GM20000 (cell line): Measurements from ENCODE around the gene CHD5.

Source experiments
- DNase-seq: peaks from one replicate; pipeline ENCODE4 v3.0.0; 2012; ENCODE audit warnings: low spot score
- TF ChIP-seq, protein P1 (sequence below): IDR thresholded peaks from 2 replicates; pipeline ENCODE4 v1.5.1; 2012; ENCODE audit warnings: mild to moderate bottlenecking, control low read depth; ENCODE audit errors: extremely low read depth, missing control alignments

The CHD5 gene

DNA sequence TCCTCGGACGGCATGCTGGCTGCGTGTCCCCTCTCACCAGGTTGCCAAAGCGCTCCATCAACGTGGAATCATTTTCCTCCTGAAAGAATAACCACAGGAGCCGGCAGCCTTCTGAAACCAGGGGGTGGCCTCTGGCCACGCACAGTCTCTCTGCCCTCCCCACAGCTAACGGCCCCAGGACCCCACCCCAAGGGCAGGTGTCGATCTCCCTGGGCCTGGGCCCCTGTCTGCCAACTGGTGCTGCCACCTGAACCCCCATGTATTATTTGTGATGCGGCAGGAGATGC is 88.4 kb downstream of the CHD5 start:
- TF ChIP-seq, protein P1, sequence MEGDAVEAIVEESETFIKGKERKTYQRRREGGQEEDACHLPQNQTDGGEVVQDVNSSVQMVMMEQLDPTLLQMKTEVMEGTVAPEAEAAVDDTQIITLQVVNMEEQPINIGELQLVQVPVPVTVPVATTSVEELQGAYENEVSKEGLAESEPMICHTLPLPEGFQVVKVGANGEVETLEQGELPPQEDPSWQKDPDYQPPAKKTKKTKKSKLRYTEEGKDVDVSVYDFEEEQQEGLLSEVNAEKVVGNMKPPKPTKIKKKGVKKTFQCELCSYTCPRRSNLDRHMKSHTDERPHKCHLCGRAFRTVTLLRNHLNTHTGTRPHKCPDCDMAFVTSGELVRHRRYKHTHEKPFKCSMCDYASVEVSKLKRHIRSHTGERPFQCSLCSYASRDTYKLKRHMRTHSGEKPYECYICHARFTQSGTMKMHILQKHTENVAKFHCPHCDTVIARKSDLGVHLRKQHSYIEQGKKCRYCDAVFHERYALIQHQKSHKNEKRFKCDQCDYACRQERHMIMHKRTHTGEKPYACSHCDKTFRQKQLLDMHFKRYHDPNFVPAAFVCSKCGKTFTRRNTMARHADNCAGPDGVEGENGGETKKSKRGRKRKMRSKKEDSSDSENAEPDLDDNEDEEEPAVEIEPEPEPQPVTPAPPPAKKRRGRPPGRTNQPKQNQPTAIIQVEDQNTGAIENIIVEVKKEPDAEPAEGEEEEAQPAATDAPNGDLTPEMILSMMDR = no peak

DNA sequence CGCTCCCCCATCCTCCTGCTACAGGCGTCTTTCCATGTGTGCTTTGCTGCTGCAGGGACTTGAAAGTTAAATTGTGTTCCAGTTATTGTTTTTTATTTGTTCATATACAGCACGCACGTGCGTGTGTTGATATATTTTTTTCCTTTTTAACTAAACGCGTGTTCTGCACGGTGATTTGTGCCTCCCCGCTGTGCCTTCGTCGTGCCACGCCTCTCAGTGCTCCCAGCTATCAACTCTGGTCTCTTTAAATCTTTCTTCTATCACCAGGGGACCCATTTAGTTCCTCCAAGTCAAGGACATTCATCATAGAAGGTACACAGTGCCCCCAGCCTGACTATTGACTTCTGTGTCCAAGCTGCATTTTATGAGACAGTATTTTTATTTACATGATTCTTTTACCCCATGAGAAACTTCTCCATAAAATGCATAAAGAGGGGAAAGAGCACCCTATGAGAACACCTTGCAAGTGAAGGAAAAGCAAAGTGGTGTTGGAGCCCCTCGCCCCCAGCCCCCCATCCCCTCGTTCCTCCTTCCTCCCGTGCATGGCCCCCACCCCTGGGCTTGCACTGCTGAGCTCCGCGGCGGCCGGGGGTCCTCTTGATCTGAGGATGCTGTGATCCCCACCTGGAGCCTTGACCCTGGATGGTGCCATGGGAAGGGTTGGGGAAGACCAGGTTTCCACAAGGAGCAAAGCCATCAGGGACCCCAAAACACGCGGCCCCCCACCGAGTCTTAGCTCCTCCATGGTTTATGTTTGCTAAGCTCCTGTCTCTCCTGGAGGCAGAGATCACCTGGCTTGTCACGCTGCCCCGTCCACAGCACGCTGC is 88.9 kb downstream of the CHD5 start:
- no peak for DNase-seq
- TF ChIP-seq, protein P1 = no peak

More for the DNA sequence above, 88.4 kb downstream of the CHD5 start:
- DNase-seq = no peak

DNA sequence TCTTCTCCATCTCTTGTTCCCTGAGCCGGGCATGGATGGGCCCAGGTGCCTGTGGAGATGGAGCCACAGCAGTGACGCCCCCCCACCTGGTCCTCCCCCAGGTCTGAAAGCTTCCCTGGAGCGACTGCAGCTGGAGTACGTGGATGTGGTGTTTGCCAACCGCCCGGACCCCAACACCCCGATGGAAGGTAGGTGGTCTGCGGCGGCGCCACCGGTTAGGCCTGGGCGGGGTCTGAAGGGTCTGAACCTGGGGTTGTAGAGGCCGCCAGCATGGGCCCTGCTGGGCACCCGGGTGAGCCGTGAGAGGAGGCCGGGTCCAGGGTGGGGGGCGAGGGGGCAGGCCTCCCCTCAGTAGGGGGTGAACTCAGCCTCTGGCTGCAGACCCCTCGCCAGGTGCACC is 89.8 kb downstream of the CHD5 start:
- TF ChIP-seq, protein P1 = no peak
- DNase-seq = no peak

DNA sequence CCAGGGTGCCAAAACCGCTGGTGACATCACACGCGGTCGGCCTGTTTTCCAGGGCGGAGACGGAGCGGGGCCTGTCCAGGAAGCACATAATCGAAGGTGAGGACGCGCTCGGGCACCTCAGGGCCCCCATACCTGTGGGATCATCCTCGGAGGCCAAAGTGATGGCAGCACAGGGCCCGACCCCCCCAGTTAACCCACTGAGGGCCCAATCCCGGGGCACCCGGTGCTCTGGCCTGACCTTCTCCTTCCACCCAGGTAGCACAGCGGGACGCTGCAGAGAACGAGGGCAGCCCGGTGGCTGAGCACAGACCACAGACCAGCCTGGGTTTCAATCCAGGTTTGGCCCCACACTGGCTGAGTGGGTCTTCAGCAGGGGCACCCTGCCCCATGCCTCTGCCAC is 91.2 kb downstream of the CHD5 start:
- TF ChIP-seq, protein P1 = no peak
- no peak for DNase-seq

DNA sequence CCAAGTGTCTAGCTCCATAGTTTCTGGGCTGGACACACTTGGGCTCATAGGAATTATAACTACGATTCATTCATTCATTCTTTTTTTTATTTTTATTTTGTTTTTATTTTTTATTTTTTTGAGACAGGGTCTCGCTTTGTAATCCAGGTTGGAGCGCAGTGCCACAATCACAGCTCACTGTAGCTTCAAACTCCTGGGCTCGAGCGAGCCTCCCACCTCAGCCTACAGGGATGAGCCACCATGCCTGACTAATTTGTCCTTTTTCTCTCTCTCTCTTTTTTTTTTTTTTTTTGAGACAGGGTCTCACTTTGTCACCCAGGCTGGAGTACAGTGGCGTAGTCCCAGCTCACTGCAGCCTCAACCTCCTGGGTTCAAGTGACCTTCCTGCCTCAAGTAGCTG is 92.2 kb downstream of the CHD5 start:
- TF ChIP-seq, protein P1 = no peak
- DNase-seq = no peak

DNA sequence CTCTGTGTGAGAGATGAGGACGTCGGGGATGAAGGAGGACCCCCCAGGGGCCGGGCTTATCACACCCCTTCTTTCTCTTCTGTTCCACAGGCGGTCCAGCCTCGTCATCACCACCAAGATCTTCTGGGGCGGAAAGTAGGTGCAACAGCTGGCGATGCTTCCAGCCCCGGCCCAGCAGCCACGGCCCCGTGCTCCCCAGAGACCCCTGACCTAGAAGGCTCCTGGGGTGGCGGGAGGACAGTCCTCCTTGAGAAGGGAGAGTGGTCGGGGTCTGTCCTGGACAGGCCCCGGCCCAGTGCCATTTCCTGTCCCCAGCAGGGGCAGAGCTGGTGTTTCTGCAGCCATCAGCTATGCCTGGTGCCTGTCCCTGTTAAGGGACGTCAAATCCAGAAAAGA is 92.7 kb downstream of the CHD5 start:
- no peak for DNase-seq
- TF ChIP-seq, protein P1 = no peak

DNA sequence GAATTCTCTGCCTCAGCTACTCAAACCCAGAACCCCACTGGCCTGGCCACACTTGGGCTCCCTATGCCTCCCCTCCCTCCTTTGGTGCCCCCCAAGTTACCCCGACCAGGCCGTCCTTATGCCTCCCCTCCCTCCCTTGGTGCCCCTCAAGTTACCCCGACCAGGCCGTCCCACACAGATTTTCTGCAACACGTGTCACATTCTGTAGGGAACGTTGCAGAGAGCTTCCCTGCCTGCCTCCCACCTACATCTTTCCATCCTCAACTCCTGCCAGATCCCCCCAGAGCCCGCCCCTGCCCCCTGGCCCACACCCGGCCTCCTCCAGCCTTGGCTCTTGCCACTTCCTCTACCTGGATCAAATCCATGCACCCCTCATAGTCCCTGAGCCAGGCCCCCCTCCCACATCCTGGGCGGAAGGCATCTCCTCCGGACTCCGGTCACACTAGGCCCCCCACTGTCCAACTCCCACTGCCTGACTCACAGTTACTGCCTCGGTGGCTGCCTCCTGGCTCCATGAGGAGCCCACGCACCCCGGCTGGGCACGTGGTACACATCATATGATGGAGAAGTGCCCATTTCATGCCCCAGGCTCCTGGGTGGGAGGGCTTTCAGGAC is 93.3 kb downstream of the CHD5 start:
- TF ChIP-seq, protein P1 = no peak
- DNase-seq = no peak
